A549 (cell line): ENCODE data around the gene OPRM1.

Experiments
- EP300 ChIP-seq, 2 experiments: fragments of >200 bp; sonication (Bioruptor Twin); formaldehyde crosslinking; IDR thresholded peaks; 2 replicates in 1 of 2; 3 replicates in 1 of 2; pipeline ENCODE4 v1.6.1; 2016 to 2017
- HDAC2 ChIP-seq: fragments of 200-600 bp; sonication (generic); IDR thresholded peaks from 2 replicates; pipeline ENCODE4 v1.6.1; 2016
- JUN ChIP-seq, 2 experiments: fragments of >200 bp; sonication (Bioruptor Twin); formaldehyde crosslinking; IDR thresholded peaks; 2 replicates in 1 of 2; 3 replicates in 1 of 2; pipeline ENCODE4 v1.6.1; 2016 to 2017
- MAFK ChIP-seq: fragments of 450-650 bp; IDR thresholded peaks from 2 replicates; pipeline ENCODE4 v1.6.1; 2014; ENCODE audit not compliant: partially characterized antibody
- MAZ ChIP-seq: fragments of 150-350 bp; IDR thresholded peaks from 2 replicates; pipeline ENCODE4 v1.6.1; 2014; ENCODE audit warnings: antibody characterized with exemption, low read depth, low read length, borderline replicate concordance
- POLR2A ChIP-seq: IDR thresholded peaks from 2 replicates; pipeline ENCODE4 v1.6.1; 2012; ENCODE audit warnings: mild to moderate bottlenecking, low read length
- POLR2AphosphoS2 ChIP-seq: conservative IDR thresholded peaks from 2 replicates; pipeline ENCODE4 v1.6.1; 2012; ENCODE audit warnings: low read length, improper control_type of control experiment, inconsistent platforms
- RAD21 ChIP-seq, 2 experiments: fragments of >200 bp in 1 of 2; sonication (Bioruptor Twin) in 1 of 2; formaldehyde crosslinking in 1 of 2; IDR thresholded peaks in 1 of 2; conservative IDR thresholded peaks in 1 of 2; 2 replicates in 1 of 2; 3 replicates in 1 of 2; pipeline ENCODE4 v1.6.1; 2012 to 2018; ENCODE audit warnings: inconsistent platforms in 1 of 2
- RFX5 ChIP-seq: fragments of 450-650 bp; IDR thresholded peaks from 2 replicates; pipeline ENCODE4 v1.7.1; 2014; ENCODE audit warnings: antibody characterized with exemption, mild to moderate bottlenecking, moderate library complexity
- RNF2 ChIP-seq: fragments of 200-600 bp; sonication (generic); IDR thresholded peaks from 2 replicates; pipeline ENCODE4 v1.6.1; 2016; ENCODE audit warnings: low read depth, mild to moderate bottlenecking, antibody characterized with exemption, moderate library complexity, borderline replicate concordance
- TF ChIP-seq, protein P1 (sequence below): fragments of >200 bp; sonication (Bioruptor Twin); formaldehyde crosslinking; IDR thresholded peaks from 3 replicates; pipeline ENCODE4 v1.5.1; 2016
- TF ChIP-seq, protein P2 (sequence below): IDR thresholded peaks from 2 replicates; pipeline ENCODE4 v1.6.1; 2012
- TF ChIP-seq, protein P3 (sequence below): fragments of 150-350 bp; IDR thresholded peaks from 2 replicates; pipeline ENCODE4 v1.6.1; 2014; ENCODE audit warnings: low read depth, mild to moderate bottlenecking, low read length
- TF ChIP-seq, protein P4 (sequence below): fragments of 200-600 bp; sonication (generic); IDR thresholded peaks from 2 replicates; pipeline ENCODE4 v1.6.1; 2016; ENCODE audit warnings: antibody characterized with exemption, mild to moderate bottlenecking, moderate library complexity

DNA sequence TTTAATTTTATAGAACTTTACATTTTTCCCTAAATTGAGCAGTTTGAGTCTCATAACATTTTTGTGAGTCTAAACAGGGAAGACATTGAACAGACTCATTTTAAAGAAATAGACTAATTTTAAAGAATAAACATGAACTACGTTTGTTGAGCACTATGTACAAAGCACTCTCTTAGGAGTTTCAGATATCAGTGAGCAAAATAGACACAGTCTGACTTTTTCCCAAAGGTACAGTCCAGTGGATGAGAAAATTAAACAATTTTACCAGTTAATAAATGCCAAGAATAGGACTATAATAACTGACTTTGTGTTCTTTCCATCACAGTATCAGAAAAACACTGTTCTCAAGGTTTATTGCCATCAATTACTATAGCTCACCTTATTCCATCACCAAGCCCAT, 18.1 kb downstream of the OPRM1 start:
- no peak for TF ChIP-seq POLR2A
- TF ChIP-seq, protein P1, sequence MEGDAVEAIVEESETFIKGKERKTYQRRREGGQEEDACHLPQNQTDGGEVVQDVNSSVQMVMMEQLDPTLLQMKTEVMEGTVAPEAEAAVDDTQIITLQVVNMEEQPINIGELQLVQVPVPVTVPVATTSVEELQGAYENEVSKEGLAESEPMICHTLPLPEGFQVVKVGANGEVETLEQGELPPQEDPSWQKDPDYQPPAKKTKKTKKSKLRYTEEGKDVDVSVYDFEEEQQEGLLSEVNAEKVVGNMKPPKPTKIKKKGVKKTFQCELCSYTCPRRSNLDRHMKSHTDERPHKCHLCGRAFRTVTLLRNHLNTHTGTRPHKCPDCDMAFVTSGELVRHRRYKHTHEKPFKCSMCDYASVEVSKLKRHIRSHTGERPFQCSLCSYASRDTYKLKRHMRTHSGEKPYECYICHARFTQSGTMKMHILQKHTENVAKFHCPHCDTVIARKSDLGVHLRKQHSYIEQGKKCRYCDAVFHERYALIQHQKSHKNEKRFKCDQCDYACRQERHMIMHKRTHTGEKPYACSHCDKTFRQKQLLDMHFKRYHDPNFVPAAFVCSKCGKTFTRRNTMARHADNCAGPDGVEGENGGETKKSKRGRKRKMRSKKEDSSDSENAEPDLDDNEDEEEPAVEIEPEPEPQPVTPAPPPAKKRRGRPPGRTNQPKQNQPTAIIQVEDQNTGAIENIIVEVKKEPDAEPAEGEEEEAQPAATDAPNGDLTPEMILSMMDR, result no peak
- TF ChIP-seq, protein P2, sequence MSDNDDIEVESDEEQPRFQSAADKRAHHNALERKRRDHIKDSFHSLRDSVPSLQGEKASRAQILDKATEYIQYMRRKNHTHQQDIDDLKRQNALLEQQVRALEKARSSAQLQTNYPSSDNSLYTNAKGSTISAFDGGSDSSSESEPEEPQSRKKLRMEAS, result no peak
- TF ChIP-seq MAFK, result no peak
- no peak for TF ChIP-seq RFX5
- TF ChIP-seq, protein P3, sequence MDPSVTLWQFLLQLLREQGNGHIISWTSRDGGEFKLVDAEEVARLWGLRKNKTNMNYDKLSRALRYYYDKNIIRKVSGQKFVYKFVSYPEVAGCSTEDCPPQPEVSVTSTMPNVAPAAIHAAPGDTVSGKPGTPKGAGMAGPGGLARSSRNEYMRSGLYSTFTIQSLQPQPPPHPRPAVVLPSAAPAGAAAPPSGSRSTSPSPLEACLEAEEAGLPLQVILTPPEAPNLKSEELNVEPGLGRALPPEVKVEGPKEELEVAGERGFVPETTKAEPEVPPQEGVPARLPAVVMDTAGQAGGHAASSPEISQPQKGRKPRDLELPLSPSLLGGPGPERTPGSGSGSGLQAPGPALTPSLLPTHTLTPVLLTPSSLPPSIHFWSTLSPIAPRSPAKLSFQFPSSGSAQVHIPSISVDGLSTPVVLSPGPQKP, result no peak
- TF ChIP-seq EP300 (IDR thresholded peaks at IDR 0.05), result no peak
- TF ChIP-seq POLR2AphosphoS2, result no peak
- no peak for TF ChIP-seq JUN (IDR thresholded peaks at IDR 0.05)
- no peak for TF ChIP-seq HDAC2
- TF ChIP-seq RAD21 (conservative IDR thresholded peaks at IDR 0.05 in 1 of 2, IDR thresholded peaks at IDR 0.05 in 1 of 2), result no peak
- TF ChIP-seq RNF2, result no peak
- no peak for TF ChIP-seq MAZ
- TF ChIP-seq, protein P4, sequence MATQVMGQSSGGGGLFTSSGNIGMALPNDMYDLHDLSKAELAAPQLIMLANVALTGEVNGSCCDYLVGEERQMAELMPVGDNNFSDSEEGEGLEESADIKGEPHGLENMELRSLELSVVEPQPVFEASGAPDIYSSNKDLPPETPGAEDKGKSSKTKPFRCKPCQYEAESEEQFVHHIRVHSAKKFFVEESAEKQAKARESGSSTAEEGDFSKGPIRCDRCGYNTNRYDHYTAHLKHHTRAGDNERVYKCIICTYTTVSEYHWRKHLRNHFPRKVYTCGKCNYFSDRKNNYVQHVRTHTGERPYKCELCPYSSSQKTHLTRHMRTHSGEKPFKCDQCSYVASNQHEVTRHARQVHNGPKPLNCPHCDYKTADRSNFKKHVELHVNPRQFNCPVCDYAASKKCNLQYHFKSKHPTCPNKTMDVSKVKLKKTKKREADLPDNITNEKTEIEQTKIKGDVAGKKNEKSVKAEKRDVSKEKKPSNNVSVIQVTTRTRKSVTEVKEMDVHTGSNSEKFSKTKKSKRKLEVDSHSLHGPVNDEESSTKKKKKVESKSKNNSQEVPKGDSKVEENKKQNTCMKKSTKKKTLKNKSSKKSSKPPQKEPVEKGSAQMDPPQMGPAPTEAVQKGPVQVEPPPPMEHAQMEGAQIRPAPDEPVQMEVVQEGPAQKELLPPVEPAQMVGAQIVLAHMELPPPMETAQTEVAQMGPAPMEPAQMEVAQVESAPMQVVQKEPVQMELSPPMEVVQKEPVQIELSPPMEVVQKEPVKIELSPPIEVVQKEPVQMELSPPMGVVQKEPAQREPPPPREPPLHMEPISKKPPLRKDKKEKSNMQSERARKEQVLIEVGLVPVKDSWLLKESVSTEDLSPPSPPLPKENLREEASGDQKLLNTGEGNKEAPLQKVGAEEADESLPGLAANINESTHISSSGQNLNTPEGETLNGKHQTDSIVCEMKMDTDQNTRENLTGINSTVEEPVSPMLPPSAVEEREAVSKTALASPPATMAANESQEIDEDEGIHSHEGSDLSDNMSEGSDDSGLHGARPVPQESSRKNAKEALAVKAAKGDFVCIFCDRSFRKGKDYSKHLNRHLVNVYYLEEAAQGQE, result no peak
